IMR-90 (cell line): ENCODE data around the gene CD38. TPM values are rescaled to one million over a fixed set of nuclear protein-coding genes. Genes with fewer than 3 reads are reported as not detected.

ENCODE experiments used
- ATAC-seq: fragments of 200-7000 bp; cut with Tn5 transposase; 2 replicates; pipeline ENCODE4 v1.9.1; 2020; ENCODE audit warnings: low read depth, mild to moderate bottlenecking, moderate library complexity
- BruUV-seq: library from RNA; stranded (reverse); fragments of 400-500 nt; replicated peaks from 2 replicates; lab custom pipeline; 2021; lab: Mats Ljungman, UMichigan
- CTCF ChIA-PET: fragments of 300-600 bp; formaldehyde crosslinking; extraction: SDS; loops from one replicate; lab custom pipeline; 2021; ENCODE audit warnings: antibody characterized with exemption; lab: Yijun Ruan, JAX
- POLR2A ChIA-PET: fragments of 300-600 bp; sonication (Branson Sonifier 250); formaldehyde crosslinking; loops from one replicate; lab custom pipeline; 2022; ENCODE audit warnings: antibody characterized with exemption; ENCODE audit not compliant: unreplicated experiment; lab: Charles Lee
- DNase-seq: peaks from one replicate; pipeline ENCODE4 v3.0.0; 2013
- H2AFZ ChIP-seq: replicated peaks from 2 replicates; pipeline ENCODE3; 2013; ENCODE audit warnings: low read length, mild to moderate bottlenecking; ENCODE audit not compliant: poor library complexity
- H2AK5ac ChIP-seq: 2 replicates; pipeline ENCODE4 v1.6.1; 2013; ENCODE audit warnings: low read depth, low read length, inconsistent platforms
- H2AK9ac ChIP-seq: replicated peaks from 2 replicates; pipeline ENCODE3; 2013; ENCODE audit warnings: mild to moderate bottlenecking, low read depth, low read length, moderate library complexity; ENCODE audit not compliant: poor library complexity
- H2BK120ac ChIP-seq: 2 replicates; pipeline ENCODE4 v1.6.1; 2013; ENCODE audit warnings: low read depth, low read length, inconsistent platforms
- H2BK15ac ChIP-seq: 3 replicates; pipeline ENCODE4 v1.6.1; 2013; ENCODE audit warnings: low read depth, low read length, inconsistent platforms
- H2BK20ac ChIP-seq: 2 replicates; pipeline ENCODE4 v1.6.1; 2013; ENCODE audit warnings: low read depth, mild to moderate bottlenecking, inconsistent platforms, low read length, moderate library complexity
- H2BK5ac ChIP-seq: 2 replicates; pipeline ENCODE4 v1.6.1; 2013; ENCODE audit warnings: mild to moderate bottlenecking, low read depth, low read length, inconsistent platforms; ENCODE audit not compliant: poor library complexity, severe bottlenecking
- H3K14ac ChIP-seq: replicated peaks from 2 replicates; pipeline ENCODE4 v1.6.1; 2013; ENCODE audit warnings: low read depth, low read length, inconsistent platforms
- H3K18ac ChIP-seq: 2 replicates; pipeline ENCODE4 v1.6.1; 2013; ENCODE audit warnings: low read depth, low read length, control low read depth
- H3K23ac ChIP-seq: 2 replicates; pipeline ENCODE4 v1.6.1; 2013; ENCODE audit warnings: low read depth, low read length, inconsistent platforms
- H3K27ac ChIP-seq: 2 replicates; pipeline ENCODE4 v1.5.1; 2013; ENCODE audit warnings: mild to moderate bottlenecking, control low read depth, low read length; ENCODE audit not compliant: insufficient read depth
- H3K27me3 ChIP-seq: 2 replicates; pipeline ENCODE4 v1.6.1; 2013; ENCODE audit warnings: low read length; ENCODE audit not compliant: control insufficient read depth, insufficient read depth
- H3K36me3 ChIP-seq: 2 replicates; pipeline ENCODE4 v1.6.1; 2013; ENCODE audit warnings: low read length, mixed read lengths; ENCODE audit not compliant: control insufficient read depth, insufficient read depth
- H3K4ac ChIP-seq: 2 replicates; pipeline ENCODE4 v1.6.1; 2013; ENCODE audit warnings: low read depth, low read length, inconsistent platforms
- H3K4me1 ChIP-seq: 2 replicates; pipeline ENCODE4 v1.6.1; 2013; ENCODE audit warnings: low read length, mixed read lengths; ENCODE audit not compliant: control insufficient read depth, insufficient read depth
- H3K4me2 ChIP-seq: 2 replicates; pipeline ENCODE4 v1.6.1; 2013; ENCODE audit warnings: low read depth, mild to moderate bottlenecking, control low read depth, low read length, moderate library complexity
- H3K4me3 ChIP-seq: 2 replicates; pipeline ENCODE4 v1.5.1; 2013; ENCODE audit warnings: low read depth, mild to moderate bottlenecking, control low read depth, low read length, moderate library complexity; ENCODE audit not compliant: insufficient read depth
- H3K56ac ChIP-seq: 2 replicates; pipeline ENCODE4 v1.6.1; 2013; ENCODE audit warnings: low read length, inconsistent platforms; ENCODE audit not compliant: insufficient read depth; ENCODE audit errors: extremely low read depth
- H3K79me1 ChIP-seq, 2 experiments: 2 replicates each; pipeline ENCODE4 v1.6.1; 2013; ENCODE audit warnings: low read length in 2 of 2, inconsistent platforms in 1 of 2, low read depth in 1 of 2
- H3K9ac ChIP-seq: 2 replicates; pipeline ENCODE4 v1.6.1; 2013; ENCODE audit warnings: low read depth, low read length, control low read depth
- H3K9me1 ChIP-seq: 2 replicates; pipeline ENCODE4 v1.6.1; 2013; ENCODE audit warnings: low read length, inconsistent platforms; ENCODE audit not compliant: insufficient read depth
- H3K9me3 ChIP-seq: 2 replicates; pipeline ENCODE4 v1.6.1; 2013; ENCODE audit warnings: low read length; ENCODE audit not compliant: control insufficient read depth, insufficient read depth
- H4K20me1 ChIP-seq: 2 replicates; pipeline ENCODE4 v1.6.1; 2013; ENCODE audit warnings: low read length, inconsistent platforms; ENCODE audit not compliant: insufficient read depth
- H4K5ac ChIP-seq: 2 replicates; pipeline ENCODE4 v1.6.1; 2013; ENCODE audit warnings: mild to moderate bottlenecking, low read depth, low read length, control low read depth
- H4K8ac ChIP-seq, 2 experiments: 2 replicates each; pipeline ENCODE4 v1.6.1; 2013; ENCODE audit warnings: low read depth in 2 of 2, low read length in 2 of 2, control low read depth in 1 of 2, inconsistent platforms in 1 of 2
- H4K91ac ChIP-seq: 2 replicates; pipeline ENCODE4 v1.6.1; 2013; ENCODE audit warnings: low read depth, low read length, inconsistent platforms; ENCODE audit not compliant: insufficient read depth
- BHLHE40 ChIP-seq: fragments of 150-350 bp; IDR thresholded peaks from 2 replicates; pipeline ENCODE4 v1.6.1; 2016; ENCODE audit warnings: mild to moderate bottlenecking, low read depth, low read length
- CHD1 ChIP-seq: IDR thresholded peaks from 2 replicates; pipeline ENCODE4 v1.6.1; 2012; ENCODE audit warnings: low read depth, low read length, improper control_type of control experiment
- CTCF ChIP-seq: conservative IDR thresholded peaks from 2 replicates; pipeline ENCODE4 v1.5.1; 2012; ENCODE audit warnings: mild to moderate bottlenecking, low read depth, low read length, improper control_type of control experiment
- FOS ChIP-seq: fragments of 150-350 bp; IDR thresholded peaks from 2 replicates; pipeline ENCODE4 v1.6.1; 2016; ENCODE audit warnings: low read depth, low read length
- MAFK ChIP-seq: IDR thresholded peaks from 2 replicates; pipeline ENCODE4 v1.6.1; 2012; ENCODE audit warnings: low read depth, low read length, improper control_type of control experiment
- MAZ ChIP-seq: IDR thresholded peaks from 2 replicates; pipeline ENCODE4 v1.6.1; 2012; ENCODE audit warnings: low read depth, mild to moderate bottlenecking, low read length, improper control_type of control experiment, moderate library complexity, borderline replicate concordance
- MXI1 ChIP-seq: IDR thresholded peaks from 2 replicates; pipeline ENCODE4 v1.6.1; 2012; ENCODE audit warnings: low read depth, mild to moderate bottlenecking, low read length, moderate library complexity, borderline replicate concordance
- NFE2L2 ChIP-seq: fragments of 150-350 bp; IDR thresholded peaks from 2 replicates; pipeline ENCODE4 v1.6.1; 2016; ENCODE audit warnings: low read depth, mild to moderate bottlenecking, low read length
- POLR2A ChIP-seq: IDR thresholded peaks from 2 replicates; pipeline ENCODE4 v1.6.1; 2012; ENCODE audit warnings: mild to moderate bottlenecking, low read depth, low read length
- RAD21 ChIP-seq: IDR thresholded peaks from 2 replicates; pipeline ENCODE4 v1.6.1; 2012; ENCODE audit warnings: low read length, improper control_type of control experiment
- RCOR1 ChIP-seq: IDR thresholded peaks from 2 replicates; pipeline ENCODE4 v1.6.1; 2012; ENCODE audit warnings: mild to moderate bottlenecking, low read length, improper control_type of control experiment; ENCODE audit not compliant: insufficient replicate concordance
- RFX5 ChIP-seq: IDR thresholded peaks from 2 replicates; pipeline ENCODE4 v1.8.0; 2012; ENCODE audit warnings: low read depth, mild to moderate bottlenecking, low read length, moderate library complexity
- USF2 ChIP-seq: fragments of 150-350 bp; IDR thresholded peaks from 2 replicates; pipeline ENCODE4 v1.6.1; 2017; ENCODE audit warnings: mild to moderate bottlenecking, antibody characterized with exemption, low read length, low read depth
- WGBS, 2 experiments: methylation state at CpG; one replicate each; pipeline versions ENCODE4 v1.1.5 to v1.1.7; 2013; ENCODE audit warnings: missing lambda C conversion rate in 2 of 2; ENCODE audit not compliant: insufficient read length in 1 of 2; ENCODE audit errors: extremely low coverage in 2 of 2; 5-methylcytosine and 5-hydroxymethylcytosine counted together
- dilution Hi-C: fragments of 300-500 bp; cut with HindIII; formaldehyde crosslinking; loops from one replicate; pipeline ENCODE4 v1.14.3; 2018; ENCODE audit warnings: low sequenced_read_pairs; ENCODE audit not compliant: unreplicated experiment
- in situ Hi-C: fragments of 300-500 bp; cut with MboI; formaldehyde crosslinking; loops from 3 replicates; pipeline ENCODE4 v1.14.3; 2019; ENCODE audit warnings: low sequenced_read_pairs, inconsistent platforms, mixed read lengths
- intact Hi-C: fragments of 100-400 bp; cut with micrococcal nuclease; formaldehyde crosslinking; loops from 2 replicates; pipeline ENCODE4 v1.10.0; 2022
- polyA plus RNA-seq, 3 experiments: library from polyadenylated mRNA; depleted of rRNA; stranded (reverse); fragments of >200 nt; gene quantifications; 2 replicates each; pipeline ENCODE4 v1.2.3, GENCODE V29; 2012; ENCODE audit warnings: low replicate concordance in 1 of 3
- total RNA-seq: library from RNA; depleted of rRNA; stranded (reverse); fragments of >200 nt; gene quantifications from 2 replicates; pipeline ENCODE4 v1.2.3, GENCODE V29; 2012
- TF ChIP-seq, protein P1 (sequence below): fragments of 150-350 bp; IDR thresholded peaks from 2 replicates; pipeline ENCODE4 v1.6.1; 2016; ENCODE audit warnings: low read depth, mild to moderate bottlenecking, low read length, moderate library complexity, borderline replicate concordance

The CD38 gene
- total and polyA plus RNA-seq, 2 of the 4 experiments (the other 2 are of a cell fraction), result not detected

DNA sequence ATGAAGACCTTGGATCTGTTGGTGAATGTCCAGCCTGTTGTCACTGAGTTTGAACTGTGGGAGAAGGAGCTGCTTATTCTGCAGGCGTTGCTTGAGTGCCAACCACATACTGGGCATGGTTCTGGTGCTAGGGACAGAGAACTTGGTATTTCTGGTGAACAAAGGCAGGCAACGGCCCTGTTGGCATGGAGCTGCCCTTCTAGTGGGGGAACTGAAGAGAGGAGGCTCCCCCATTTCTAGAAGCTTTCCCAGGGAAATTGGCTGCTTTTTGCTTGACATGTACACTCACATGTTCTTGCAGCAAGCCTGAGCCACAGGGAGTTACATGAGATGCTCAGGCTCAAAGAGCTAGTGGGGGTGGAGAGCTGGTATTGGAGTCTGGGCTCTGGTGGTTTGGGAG lies 8.9 kb upstream of the CD38 start:
- Histone ChIP-seq H3K56ac (no peak overlapping the region), H4K5ac (no peak overlapping the region), H2AFZ (peak overlapping the region; percentile 9), H2AK9ac (no peak overlapping the region), H3K23ac (no peak overlapping the region), H2BK5ac (no peak overlapping the region), H3K9me3 (no peaks in the 10 kb centered on the region), H3K4me1 (no peaks in the 10 kb centered on the region), H2AK5ac (no peak overlapping the region), H3K9ac (no peak overlapping the region), H3K27me3 (peaks cover 40% of the 10 kb centered on the region), H3K14ac (no peak overlapping the region), H4K8ac (no peak overlapping the region), H4K91ac (no peak overlapping the region), H3K36me3 (no peaks in the 10 kb centered on the region), H3K4me3 (no peak overlapping the region), H3K27ac (no peak overlapping the region), H3K79me1 (no peaks in the 10 kb centered on the region), H2BK20ac (no peak overlapping the region), H3K4ac (no peak overlapping the region), H2BK120ac (no peak overlapping the region), H3K9me1 (no peaks in the 10 kb centered on the region), H4K20me1 (no peaks in the 10 kb centered on the region), H3K4me2 (no peak overlapping the region), H3K18ac (no peak overlapping the region), H2BK15ac (no peak overlapping the region)
- POLR2A ChIA-PET, result interaction anchor here (0.7 kb wide), 1 partner anchor 266 kb away, joined by 6 read pairs; no protein-coding TSS in a partner anchor
- in situ Hi-C loops, result no loop called here
- no peak for ATAC-seq
- dilution Hi-C loops, result no loop called here
- intact Hi-C loops, result no loop called here
- no TSS peak for BruUV-seq
- CTCF ChIA-PET, result interaction anchor here (0.6 kb wide), 1 partner anchor 14 kb away, joined by 3 read pairs; no protein-coding TSS in a partner anchor
- WGBS, 2 experiments, result no CpG with 5 or more reads among the region's 2 CpGs
- DNase-seq, result no peak
- TF ChIP-seq RCOR1 (no peak), BHLHE40 (no peak), MAZ (no peak), MAFK (no peak), RAD21 (no peak), FOS (no peak), CHD1 (no peak), RFX5 (no peak), MXI1 (no peak), NFE2L2 (no peak), CTCF (no peak), USF2 (no peak), POLR2A (no peak)
- TF ChIP-seq, protein P1, sequence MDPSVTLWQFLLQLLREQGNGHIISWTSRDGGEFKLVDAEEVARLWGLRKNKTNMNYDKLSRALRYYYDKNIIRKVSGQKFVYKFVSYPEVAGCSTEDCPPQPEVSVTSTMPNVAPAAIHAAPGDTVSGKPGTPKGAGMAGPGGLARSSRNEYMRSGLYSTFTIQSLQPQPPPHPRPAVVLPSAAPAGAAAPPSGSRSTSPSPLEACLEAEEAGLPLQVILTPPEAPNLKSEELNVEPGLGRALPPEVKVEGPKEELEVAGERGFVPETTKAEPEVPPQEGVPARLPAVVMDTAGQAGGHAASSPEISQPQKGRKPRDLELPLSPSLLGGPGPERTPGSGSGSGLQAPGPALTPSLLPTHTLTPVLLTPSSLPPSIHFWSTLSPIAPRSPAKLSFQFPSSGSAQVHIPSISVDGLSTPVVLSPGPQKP, result no peak
